Measurements from ENCODE around the gene EGFR.

DNA sequence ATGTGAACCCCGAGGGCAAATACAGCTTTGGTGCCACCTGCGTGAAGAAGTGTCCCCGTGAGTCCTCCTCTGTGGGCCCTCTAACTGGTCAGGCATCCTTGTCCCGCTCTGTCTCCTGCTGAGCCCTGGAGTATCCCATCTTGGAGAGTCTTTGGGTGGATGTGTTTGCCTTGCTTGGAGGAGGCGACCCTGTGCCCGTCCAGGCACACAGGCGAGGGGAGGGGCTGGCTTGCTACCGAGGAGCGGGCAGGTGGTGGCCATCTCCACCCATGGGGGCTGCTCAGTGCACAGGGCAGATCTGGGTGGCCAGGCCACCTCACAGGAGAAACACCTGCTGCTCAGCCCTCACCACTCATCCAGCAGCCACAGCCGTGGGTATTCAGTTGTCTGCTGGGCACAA is 135.3 kb downstream of the EGFR start:
- TF ChIP-seq, protein P1, sequence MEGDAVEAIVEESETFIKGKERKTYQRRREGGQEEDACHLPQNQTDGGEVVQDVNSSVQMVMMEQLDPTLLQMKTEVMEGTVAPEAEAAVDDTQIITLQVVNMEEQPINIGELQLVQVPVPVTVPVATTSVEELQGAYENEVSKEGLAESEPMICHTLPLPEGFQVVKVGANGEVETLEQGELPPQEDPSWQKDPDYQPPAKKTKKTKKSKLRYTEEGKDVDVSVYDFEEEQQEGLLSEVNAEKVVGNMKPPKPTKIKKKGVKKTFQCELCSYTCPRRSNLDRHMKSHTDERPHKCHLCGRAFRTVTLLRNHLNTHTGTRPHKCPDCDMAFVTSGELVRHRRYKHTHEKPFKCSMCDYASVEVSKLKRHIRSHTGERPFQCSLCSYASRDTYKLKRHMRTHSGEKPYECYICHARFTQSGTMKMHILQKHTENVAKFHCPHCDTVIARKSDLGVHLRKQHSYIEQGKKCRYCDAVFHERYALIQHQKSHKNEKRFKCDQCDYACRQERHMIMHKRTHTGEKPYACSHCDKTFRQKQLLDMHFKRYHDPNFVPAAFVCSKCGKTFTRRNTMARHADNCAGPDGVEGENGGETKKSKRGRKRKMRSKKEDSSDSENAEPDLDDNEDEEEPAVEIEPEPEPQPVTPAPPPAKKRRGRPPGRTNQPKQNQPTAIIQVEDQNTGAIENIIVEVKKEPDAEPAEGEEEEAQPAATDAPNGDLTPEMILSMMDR (conservative IDR thresholded peaks at IDR 0.05; ENCODE audit: low read length): no peak
- TF ChIP-seq EZH2phosphoT487 (IDR thresholded peaks at IDR 0.05; ENCODE audit: borderline replicate concordance): no peak

Data from Loucy (cell line).